HG02571 (cell line): ENCODE data around the gene MYBPC2.
A peak's percentile ranks its signal among the peaks of the same experiment; 100 is the strongest.

ENCODE experiments used
- ATAC-seq: cut with Tn5 transposase; IDR thresholded peaks from one replicate; pipeline ENCODE4 v1.9.1; 2021; ENCODE audit warnings: mild to moderate bottlenecking, moderate library complexity; ENCODE audit not compliant: unreplicated experiment

MYBPC2 gene

DNA sequence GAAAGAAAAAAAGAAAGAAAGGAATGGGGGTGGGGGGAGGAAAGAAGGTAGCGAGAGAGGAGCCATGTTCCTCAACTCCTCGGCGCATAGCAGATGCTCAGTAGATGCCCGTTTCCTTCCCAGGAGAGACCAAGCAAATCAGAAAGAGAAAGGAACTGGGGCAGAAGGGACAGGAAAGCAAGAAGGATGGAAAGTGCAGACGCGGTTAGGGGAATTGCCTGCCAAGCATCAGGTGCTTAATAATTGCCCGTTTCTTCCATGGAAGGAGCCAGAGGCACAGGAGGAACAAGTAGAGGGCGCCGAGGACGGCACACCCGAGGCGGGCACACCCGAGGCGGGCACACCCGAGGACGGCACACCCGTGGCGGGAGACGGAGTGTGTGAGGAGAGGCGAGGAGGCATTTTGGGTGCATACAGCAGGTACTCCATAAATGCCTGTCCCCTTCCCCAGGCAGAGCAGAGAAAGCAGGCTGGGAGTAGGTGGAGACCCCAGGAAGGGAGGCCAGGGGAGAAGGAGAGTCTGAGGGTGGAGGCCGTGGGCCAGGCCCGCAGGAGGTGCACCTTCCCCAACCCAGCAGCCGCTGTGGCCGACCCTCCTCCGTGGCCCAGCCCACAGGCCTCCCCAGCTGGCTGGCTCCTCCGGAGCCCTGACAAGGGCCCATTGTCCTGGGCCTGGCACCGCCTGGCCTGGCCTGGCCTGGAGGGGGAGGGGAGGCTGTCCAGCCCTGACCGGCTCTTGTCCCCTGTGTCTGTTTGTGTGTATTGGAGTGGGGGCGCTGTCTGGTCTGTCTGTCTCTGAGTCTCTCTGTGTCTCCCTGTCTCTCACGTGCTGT lies 63.7 kb downstream of the MYBPC2 start:
- ATAC-seq: no peak

- ATAC-seq: no peak
These were observed 64.3 kb downstream of the MYBPC2 start for GRCh38 chr19:50497022-50497405.

DNA sequence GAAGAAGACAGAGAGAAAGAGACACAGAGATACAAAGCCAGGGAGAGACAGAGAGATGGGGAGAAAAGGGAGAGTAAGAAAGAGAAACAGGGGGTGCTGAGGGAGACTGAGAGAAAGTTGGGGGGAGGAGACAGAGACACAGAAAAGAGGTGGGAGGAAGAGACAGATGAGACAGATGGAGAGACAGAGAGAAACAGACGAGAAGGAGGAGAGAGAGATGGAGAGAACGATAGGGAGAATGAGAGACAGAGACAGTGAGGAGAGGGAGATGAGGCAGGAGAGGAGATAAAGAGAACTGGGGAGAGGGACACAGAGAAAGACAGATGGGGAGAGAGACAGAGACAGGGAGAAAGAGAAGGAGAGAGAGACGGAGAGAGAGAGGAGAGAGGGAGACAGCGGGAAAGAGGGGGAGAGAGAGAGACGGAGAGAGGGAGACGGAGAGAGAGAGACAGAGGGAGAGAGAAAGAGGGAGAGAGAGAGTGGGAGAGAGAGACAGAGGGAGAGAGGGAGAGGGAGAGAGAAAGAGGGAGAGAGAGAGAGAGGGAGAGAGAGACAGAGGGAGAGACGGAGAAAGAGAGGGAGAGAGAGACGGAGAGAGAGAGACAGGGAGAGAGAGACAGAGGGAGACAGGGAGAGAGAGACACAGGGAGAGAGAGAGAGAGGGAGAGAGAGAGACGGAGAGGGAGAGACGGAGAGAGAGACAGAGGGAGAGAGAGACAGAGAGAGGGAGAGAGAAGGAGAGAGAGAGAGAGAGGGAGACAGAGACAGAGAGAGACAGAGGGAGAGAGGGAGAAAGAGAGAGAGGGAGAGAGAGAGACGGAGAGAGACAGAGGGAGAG lies 65.7 kb downstream of the MYBPC2 start:
- no peak for ATAC-seq

GRCh38 chr19:50500060-50500752 lies 67.5 kb downstream of the MYBPC2 start:
- no peak for ATAC-seq

DNA sequence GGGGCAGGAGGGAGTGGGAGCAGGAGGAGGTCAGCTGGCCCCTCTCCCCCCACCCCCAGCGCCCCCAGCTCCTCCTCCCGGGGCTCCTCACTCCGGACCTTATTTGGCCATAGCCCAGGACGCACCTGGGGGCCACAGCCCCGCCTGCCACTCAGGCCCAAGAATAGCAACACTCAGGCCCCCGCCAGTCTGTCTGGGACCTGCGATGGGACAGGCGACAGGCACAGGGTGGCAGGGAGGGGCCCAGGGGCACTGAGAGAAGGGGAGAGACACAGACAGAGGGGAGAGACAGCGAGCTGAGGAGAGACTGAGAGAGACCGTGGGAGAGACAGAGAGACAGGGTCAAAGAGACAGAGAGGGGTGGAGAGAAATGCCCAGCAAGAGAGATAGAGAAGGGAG lies 68.1 kb downstream of the MYBPC2 start:
- ATAC-seq: no peak

GRCh38 chr19:50501186-50501567 lies 68.5 kb downstream of the MYBPC2 start:
- no peak for ATAC-seq

DNA sequence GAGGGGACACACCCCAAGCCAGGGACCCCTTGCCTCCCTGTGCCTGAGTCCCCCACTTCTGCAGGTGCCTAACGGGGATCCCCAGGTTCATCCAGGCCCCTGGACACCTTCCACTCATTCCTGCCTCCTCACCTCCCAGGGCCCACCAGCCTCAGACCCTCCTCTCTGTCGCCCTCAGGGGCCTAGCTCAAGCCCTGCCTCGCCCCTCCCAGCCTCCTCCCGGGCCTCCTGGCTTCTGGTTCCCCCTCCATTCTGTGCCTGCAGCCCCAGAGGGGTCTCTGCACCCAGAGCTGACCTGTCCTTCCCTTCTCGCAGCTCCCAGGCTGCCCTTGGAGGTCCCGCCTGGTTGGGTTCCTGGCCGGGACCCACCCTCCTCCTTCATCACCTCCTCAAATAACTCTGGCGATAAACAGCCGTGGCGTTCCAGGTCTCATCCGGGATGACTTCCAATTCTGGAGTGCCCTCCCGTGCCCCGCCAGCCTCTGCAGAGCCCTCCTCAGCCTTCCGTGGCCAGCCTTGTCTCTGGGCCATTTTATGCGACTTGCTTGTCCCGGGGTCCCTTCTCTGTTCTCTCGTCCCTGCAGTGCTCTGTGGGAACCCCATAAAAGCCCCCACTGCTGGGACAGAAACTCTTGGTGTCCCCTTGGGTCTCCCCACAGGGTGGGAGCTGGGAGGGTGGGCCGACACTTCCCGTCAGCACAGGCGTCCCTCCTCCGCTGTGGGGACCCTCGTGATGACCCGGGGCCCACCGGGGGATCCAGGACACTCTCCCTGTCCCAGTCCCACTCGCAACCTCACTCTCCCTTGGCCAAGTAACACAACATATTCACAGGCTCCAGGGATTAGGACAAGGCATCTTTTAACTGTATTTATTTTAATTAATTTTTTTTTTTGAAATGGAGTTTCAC lies 69.1 kb downstream of the MYBPC2 start:
- no peak for ATAC-seq

DNA sequence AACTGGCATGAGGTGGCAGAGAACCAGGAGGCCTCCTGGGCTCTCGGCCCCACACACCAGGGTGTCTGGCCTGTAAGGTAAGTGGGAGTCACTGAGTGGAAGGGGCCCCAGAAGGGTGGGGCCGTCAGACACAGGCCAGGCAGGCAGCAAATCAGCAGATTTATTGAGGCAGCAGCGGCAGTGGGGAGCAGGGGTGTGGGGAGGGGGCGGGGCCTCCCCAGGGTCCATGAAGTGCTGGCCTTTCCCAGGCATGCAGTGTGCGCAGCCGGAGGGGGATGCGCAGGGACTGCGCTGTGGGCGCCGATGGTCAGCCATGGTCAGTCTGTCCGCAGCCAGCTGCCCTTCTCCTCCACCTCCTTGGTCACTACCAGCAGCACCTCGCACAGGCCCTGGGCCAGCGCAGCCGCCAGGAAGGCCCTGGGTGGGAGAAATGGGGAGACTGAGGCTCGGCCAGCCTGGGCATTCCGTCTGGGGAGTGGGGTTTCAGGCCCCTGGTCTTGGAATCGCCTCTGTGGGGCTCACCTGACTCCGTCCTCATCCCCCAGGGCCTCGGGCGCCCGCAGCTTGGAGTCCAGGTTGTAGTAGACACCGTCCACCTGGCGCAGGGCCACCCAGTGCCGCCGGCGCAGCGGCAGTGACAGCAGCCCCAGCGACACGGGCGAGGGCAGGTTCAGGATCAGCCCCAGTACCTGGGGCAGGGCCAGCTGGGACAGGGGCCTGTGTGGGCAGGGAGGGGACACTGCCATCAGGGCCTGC lies 73.3 kb downstream of the MYBPC2 start:
- ATAC-seq: no peak

DNA sequence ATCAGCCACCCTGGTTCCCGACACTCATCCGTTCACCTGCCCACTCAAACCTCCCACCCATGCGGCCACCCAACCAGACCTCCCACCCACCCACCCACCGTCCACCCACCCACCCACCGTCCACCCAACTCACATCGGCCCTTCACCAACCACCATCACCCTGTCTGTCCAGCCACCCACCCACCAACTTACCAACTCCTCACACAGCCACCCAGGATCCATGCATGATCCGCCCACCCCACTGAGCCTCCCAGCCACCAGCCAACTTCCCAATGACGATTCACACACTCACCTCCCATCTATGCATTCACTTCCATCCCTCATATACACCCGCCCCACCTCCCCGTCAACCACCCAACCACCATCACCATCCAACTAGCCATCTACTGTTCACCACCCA lies 74.0 kb downstream of the MYBPC2 start:
- ATAC-seq: no peak

GRCh38 chr19:50507376-50507775 lies 74.7 kb downstream of the MYBPC2 start:
- ATAC-seq: no peak

DNA sequence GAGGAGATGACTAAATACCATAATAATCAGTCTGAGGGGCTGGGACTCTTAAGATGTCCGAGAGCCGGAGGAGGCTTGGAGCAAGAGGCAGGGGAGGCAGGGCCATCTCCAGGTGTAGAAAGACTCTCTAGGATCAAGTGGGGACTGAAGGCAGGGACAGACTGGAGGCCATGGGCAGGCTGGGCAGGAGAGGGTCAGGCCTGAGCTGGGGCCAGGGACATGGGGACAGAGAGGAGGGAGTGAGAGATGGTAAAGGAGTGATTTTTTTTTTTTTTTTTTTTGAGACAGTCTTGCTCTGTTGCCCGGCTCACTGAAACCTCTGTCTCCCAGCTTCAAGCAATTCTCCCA lies 76.1 kb downstream of the MYBPC2 start:
- ATAC-seq: no peak

DNA sequence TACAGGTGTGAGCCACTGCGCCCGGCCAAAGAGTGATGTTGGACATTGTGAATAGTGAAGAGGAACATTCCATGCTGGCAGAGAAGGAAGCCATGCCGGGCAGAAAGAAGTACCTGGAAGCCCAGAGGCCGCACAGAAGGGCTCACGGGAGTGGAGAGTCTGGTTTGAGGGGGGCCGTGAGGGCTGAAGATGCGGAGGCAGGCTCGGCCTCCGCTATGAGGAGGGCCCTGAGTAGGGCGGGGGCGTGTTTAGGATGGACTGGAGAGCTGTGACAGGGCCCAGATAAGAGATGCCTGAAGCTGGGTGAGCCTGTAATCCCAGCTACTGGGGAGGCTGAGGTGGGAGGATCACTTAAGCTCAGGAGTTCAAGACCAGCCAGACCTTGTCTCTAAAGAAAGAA lies 76.7 kb downstream of the MYBPC2 start:
- ATAC-seq: no peak

DNA sequence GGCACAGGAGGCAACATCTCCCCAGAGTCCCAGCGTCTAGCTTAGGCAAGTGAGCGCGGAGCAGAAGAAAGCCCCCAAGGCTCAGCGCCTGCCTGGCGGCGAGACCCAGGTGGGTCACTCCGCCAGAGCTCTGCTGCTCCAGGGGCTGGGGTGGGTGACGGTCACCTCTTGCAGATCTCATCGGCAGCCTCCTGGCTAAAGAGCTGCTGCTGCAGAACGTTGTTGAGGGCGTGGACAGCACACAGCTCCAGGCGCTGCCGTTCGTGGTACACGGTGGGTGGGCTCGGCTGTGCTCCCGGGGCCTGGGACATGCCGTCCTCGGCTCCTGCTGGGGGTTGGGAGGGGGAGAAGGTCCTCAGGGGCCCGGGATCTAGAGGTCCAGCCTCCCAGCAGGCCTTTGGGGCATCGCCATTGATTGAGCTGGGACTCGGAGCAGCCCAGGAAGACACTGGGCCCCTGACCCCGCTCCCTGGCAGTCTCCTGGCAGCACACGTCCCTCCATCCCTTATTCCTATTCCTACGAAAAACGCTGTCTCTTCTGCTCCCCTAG lies 77.5 kb downstream of the MYBPC2 start:
- ATAC-seq: no peak

GRCh38 chr19:50510700-50511068 lies 78.0 kb downstream of the MYBPC2 start:
- ATAC-seq: no peak

GRCh38 chr19:50511069-50511822 lies 78.6 kb downstream of the MYBPC2 start, which contains the start of gene JOSD2:
TSS of gene JOSD2 (minus strand) at chr19:50511191. CDS start at chr19:50510431, 760 bp downstream.
- peak; percentile 82 for ATAC-seq

- ATAC-seq: no peak
These were observed 79.7 kb downstream of the MYBPC2 start for GRCh38 chr19:50512112-50512998.

- ATAC-seq: no peak
These were observed 80.5 kb downstream of the MYBPC2 start for GRCh38 chr19:50512999-50513745.
